HG02938 (cell line): ENCODE results near the gene SMYD2.

ENCODE experiments used
- ATAC-seq: cut with Tn5 transposase; IDR thresholded peaks from one replicate; pipeline ENCODE4 v1.9.1; 2021; ENCODE audit warnings: mild to moderate bottlenecking, moderate library complexity; ENCODE audit not compliant: unreplicated experiment

SMYD2 gene

GRCh38 chr1:214384373-214385079 is 103.6 kb downstream of the SMYD2 start:
- no peak for ATAC-seq

- no peak for ATAC-seq
Observed at GRCh38 chr1:214385428-214385827, 104.5 kb downstream of the SMYD2 start.

DNA sequence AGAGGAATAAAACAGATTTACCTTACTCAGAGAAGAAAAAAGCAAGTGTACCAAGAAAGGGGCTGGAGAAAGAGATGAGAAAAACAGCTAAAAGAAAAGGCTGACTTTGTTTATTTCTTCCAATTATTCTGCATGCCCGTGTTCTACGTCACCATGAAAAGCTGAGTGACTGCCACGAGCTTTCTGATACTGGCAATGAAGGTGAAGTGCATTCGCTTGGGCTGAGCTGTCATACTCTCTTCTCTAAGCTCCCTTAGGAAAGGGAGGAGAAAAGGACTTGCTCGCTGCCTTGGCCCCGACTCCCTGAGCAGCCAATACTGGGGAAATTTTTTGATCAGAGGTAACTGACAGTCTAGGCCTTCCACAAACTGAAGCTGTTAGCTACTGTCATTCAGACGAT is 105.4 kb downstream of the SMYD2 start:
- ATAC-seq, result no peak
